ENCODE measurements around the gene ADCYAP1.

The ADCYAP1 gene

GRCh38 chr18:911486-911885 is 6.8 kb downstream of the ADCYAP1 start:
- TF ChIP-seq CTCF (IDR thresholded peaks at IDR 0.05), result no peak

GRCh38 chr18:916562-916961 is 11.9 kb downstream of the ADCYAP1 start:
- TF ChIP-seq CTCF (IDR thresholded peaks at IDR 0.05), result no peak

- no peak for TF ChIP-seq CTCF (IDR thresholded peaks at IDR 0.05)
Measured at GRCh38 chr18:919078-919477, 14.4 kb downstream of the ADCYAP1 start.

- no peak for TF ChIP-seq CTCF (IDR thresholded peaks at IDR 0.05)
Measured at GRCh38 chr18:923144-923866, 18.6 kb downstream of the ADCYAP1 start.

GRCh38 chr18:924987-925386 is 20.3 kb downstream of the ADCYAP1 start:
- TF ChIP-seq CTCF (IDR thresholded peaks at IDR 0.05), result no peak

- TF ChIP-seq CTCF (IDR thresholded peaks at IDR 0.05), result no peak
Measured at GRCh38 chr18:926946-927345, 22.3 kb downstream of the ADCYAP1 start.

GRCh38 chr18:933082-933481 is 28.4 kb downstream of the ADCYAP1 start:
- no peak for TF ChIP-seq CTCF (IDR thresholded peaks at IDR 0.05)
